GM21529 (cell line): ENCODE measurements around the gene TET2.
A peak's percentile ranks its signal among the peaks of the same experiment; 100 is the strongest.

Experiments
- ATAC-seq: cut with Tn5 transposase; IDR thresholded peaks from one replicate; pipeline ENCODE4 v1.9.1; 2021; ENCODE audit not compliant: unreplicated experiment

The TET2 gene

DNA sequence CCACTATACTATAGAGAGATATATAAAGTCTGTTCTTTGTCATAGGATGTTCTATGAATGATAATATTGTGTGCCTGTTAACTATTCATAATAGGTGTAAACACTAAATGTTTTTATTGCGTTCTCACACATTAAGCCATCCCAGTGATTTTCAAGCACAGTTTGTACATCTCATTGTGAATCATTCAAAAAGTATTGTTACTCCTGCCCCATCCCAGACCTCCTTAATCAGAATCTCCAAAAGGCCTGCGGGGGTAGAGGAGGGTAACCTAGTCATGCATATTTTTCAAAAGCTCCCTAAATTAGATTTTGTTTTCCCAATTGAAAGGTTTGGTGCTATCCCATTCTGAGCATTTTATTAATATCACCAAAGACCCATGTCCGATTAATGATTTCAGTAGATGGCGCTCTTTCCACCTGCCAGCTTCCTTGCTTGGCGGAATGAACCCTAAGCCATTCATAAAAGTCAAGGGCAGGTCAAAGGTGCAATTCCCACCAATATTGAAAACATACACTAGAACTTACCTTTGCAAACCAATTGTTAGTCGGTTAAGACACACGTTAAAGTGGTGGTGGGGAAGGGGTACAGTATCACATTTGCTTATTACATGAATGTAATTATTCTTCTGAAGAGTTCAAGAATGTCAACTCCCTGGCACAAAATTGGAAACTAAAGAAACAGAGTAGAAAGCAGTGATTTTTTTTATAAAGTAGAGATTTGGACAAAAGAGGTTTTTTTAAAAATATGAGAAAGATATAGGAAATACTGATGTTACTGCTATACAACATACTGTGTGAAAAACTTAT, 5.8 kb upstream of the TET2 start:
- ATAC-seq = peak; percentile 42

DNA sequence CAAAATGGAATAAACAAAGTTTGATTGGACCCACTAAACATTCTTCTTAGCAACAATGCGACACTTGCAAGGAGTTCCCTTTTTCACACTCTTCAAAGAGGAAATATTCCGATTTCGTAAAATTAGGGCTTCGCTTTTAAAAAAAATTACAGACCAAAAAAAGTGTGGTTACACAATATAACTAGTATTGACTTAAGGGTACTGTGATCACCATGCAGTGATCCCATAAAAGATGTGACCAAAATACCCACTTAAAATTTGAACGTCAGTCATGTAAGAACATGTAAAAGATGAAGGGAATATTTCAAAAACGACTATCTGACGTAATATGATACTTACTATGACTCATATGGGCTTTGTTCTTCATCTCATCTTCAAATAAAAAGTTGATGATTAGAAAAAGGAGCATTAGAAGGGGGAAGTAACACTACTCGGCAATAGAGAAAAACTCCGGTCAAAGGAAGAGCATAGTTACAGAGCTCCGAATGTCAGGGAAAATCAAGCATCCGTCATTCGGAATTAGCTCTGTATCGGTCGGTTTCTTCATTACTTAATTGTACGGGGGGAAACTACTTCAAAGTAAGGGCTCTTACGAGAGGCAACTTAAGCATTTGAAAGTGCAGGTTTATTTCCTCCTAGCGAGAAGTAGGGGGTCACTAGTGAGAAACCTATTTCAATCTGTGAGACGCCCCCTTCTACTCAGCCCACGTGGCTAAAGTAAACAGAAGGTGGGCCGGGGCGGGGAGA, 1.3 kb upstream of the TET2 start:
- peak; percentile 0 for ATAC-seq

DNA sequence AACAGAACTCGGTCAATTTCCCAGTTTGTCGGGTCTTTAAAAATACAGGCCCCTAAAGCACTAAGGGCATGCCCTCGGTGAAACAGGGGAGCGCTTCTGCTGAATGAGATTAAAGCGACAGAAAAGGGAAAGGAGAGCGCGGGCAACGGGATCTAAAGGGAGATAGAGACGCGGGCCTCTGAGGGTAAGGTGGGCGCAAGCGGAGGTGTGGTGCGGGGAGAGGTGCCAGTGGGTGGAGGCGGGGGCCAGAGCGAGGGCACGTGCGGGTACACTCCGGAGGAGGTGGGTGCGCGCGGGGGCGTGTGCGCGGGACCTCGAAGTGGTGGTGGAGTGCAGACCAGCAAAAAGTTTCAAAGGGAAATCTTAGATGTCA, 787 bp upstream of the TET2 start:
- peak; percentile 23 for ATAC-seq

- peak; percentile 8 for ATAC-seq
Measured at GRCh38 chr4:105147016-105147552, 408 bp downstream of the TET2 start.

DNA sequence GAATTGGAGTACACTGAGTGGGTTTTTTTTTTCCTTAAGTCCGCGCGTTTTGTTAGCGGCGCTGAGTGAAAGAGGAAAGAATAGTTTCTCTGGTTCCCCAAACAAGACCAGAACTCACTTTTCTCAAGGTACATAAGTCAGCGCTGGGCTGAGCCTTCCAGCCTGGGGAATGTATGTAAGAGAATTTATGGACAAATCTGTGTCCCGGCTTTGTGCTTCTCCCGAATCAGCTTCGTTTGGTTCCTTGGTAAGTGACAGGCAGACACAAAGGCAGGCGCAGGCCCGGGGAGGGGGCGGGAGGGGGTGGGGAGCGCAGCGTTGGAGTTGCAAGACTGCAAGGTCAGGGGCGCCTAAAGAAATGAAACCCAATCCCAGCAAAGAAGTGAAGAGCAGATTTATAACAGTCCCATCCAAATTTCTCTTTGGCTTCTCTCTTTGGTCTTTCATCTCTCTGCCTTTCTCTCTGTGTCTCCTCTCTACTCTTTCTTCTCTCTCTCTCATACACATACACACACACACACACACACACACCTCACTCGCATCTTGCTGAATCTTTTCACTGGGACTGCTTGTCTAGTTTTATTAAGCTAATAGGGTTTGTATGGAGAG, 981 bp downstream of the TET2 start:
- no peak for ATAC-seq

GRCh38 chr4:105148356-105148755, 1.7 kb downstream of the TET2 start:
- ATAC-seq = no peak

DNA sequence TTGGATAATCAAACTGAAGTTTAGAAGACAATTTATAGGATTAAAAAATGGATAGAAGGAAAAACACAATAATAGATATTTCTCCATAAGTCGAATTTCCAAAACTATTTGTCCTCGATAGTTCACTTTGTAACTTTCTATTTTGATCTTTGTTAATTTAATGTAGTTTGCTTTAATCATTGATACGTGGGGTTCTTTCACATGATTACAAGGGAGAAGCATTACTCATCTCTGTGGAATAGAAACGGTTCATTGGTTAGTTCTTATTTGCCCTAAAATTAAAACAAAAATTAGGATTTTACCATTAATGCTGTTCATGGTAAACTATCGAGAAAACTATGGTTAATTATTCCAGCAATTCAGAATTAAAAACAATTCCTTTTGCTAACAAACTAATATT, 2.1 kb downstream of the TET2 start:
- ATAC-seq = no peak

GRCh38 chr4:105149771-105150170, 3.1 kb downstream of the TET2 start:
- no peak for ATAC-seq

DNA sequence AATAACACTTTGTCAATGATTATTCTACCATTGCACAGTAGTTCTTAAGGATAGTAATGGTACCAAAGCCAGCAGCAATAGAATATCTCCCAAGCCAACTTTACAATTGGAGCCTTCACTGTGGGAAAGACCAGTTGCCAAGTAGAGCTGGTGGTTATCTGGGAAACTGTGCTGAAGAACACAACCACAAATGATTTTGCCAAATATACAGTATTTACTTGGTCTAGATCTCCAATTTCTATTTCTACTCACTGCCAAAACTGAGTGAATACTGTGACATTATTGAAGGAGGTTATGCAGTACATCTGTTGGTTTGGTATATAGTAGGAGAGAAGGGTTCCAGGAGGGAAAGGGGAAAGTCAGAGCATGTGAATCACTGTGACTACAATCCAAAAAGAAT, 3.8 kb downstream of the TET2 start:
- ATAC-seq = no peak

GRCh38 chr4:105153749-105154148, 7.1 kb downstream of the TET2 start:
- no peak for ATAC-seq

- ATAC-seq = no peak
Measured at GRCh38 chr4:105154576-105154975, 7.9 kb downstream of the TET2 start.

- ATAC-seq = no peak
Measured at GRCh38 chr4:105155426-105155825, 8.8 kb downstream of the TET2 start.

DNA sequence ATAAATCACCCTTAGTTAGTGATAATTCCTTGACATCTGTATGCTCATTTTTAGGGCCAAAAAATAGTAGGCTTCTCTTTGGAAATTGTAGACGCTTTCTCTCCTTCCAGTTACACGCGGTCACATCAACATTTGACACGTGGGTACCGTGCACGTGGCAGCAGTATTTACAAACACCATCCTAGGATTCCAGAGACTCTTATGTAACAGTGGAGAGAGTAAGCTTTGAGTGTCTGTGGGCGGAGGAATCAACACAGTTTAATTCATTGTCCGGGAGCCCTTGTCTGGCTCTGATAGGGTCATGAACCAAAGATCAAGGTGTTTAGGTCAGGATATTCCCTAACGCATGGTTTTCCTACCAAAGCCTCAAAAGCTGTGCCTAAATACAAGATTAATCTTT, 12.2 kb downstream of the TET2 start:
- ATAC-seq = no peak

DNA sequence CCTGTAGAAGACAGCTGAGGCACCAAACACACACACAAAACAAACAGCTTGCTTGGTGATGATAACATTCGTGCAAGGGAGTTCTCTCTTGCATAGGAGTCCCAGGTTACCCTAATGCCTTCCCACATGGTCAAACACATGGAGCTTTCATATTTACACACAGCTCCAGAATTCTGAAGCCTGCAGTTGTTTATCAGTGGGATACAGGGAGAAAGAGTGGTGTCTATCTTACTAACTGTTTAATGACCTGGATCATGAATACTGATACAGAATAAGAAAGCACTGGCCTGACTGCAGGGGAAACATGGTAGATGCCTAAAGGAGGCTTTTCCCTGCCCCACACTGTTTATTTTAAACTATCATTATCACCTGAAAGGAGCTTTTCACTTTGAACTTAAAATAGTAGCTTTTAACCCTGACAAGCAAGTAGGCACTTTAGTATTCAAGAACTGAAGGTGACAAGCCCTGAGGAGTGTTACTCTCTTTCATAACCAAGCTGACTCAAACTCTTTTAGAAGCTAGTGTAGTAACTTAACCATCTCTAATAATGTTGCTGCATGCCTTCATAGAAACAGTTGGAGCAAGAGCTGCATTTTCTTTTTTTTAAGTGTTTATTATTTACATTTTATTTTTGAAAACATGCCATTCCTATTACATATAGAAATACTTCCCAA, 15.6 kb downstream of the TET2 start:
- no peak for ATAC-seq

DNA sequence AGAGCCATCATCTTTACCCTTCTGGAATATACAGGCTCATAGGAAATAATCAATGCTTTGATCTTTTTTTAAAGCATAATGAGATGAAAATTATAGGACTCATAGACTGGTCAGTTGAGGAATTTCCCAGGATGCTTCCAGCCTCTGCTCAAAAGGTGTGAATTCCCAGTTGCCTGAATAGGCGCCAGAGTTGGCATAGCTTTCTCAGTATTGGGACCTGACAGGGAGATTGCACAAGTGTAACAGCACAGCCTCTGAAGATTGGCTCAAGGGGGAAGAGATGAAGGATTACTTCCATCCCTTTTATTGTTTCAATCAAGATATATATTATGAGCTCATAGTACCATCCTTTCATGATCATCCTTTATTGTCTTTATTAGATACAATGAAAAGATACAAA, 17.9 kb downstream of the TET2 start:
- no peak for ATAC-seq

DNA sequence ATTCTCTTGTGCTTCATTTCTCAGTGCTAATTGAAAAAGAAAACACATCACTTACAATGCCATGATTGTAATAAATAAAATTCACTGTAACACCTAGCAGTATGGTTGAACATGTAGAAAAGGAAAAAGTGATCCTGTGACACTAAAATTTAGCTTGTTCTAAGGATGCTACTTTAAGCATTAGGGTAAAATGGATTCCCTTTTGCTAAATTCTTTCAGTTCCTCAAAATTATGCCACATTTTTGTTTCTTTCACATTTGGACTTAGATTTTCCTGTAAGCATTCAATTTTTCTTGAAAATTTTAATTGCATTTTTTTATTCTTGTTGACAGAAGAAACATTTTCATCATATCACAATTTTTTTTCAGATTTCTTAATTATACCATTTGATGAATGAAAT, 19.4 kb downstream of the TET2 start:
- no peak for ATAC-seq

GRCh38 chr4:105170711-105171110, 24.0 kb downstream of the TET2 start:
- ATAC-seq = no peak

DNA sequence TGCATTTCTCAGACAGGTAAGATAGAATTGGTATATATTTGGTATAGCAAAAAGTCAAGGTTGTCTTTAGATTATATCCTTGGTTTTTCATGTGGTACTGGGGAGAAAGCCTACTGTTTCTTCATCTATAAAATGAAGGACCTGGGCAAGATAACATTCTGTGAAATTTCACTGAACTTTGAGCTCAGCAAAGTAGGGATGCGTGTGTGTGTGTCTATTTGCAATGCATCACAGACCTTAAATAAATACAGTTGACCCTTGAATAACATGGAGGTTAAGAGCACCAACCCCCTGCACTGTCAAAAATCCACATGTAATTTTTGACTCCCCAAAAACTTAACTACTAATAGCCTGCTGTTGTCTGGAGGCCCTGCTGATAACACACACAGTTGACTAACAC, 25.2 kb downstream of the TET2 start:
- ATAC-seq = no peak

GRCh38 chr4:105174098-105174497, 27.4 kb downstream of the TET2 start:
- no peak for ATAC-seq

GRCh38 chr4:105179539-105180401, 33.1 kb downstream of the TET2 start:
- ATAC-seq = no peak
